NT2/D1 (cell line): Measurements from ENCODE around the gene TMEM156.

Source experiments
- DNase-seq: peaks from one replicate; pipeline ENCODE4 v3.0.0-alpha.2; 2011; ENCODE audit warnings: low read depth, low spot score
- H3K27me3 ChIP-seq: 2 replicates; pipeline ENCODE4 v1.6.0; 2011; ENCODE audit warnings: mild to moderate bottlenecking; ENCODE audit not compliant: insufficient read length, insufficient read depth
- H3K36me3 ChIP-seq: 2 replicates; pipeline ENCODE4 v1.6.1; 2011; ENCODE audit warnings: mild to moderate bottlenecking, low read length, mixed read lengths; ENCODE audit not compliant: insufficient read depth, insufficient read length
- H3K4me1 ChIP-seq: 2 replicates; pipeline ENCODE4 v1.5.1; 2011; ENCODE audit not compliant: insufficient read depth, insufficient read length
- H3K4me3 ChIP-seq: 2 replicates; pipeline ENCODE4 v1.5.1; 2011; ENCODE audit warnings: low read depth; ENCODE audit not compliant: insufficient read length
- H3K9ac ChIP-seq: 2 replicates; pipeline ENCODE4 v1.6.0; 2011; ENCODE audit warnings: low read depth; ENCODE audit not compliant: insufficient read length
- H3K9me3 ChIP-seq: 2 replicates; pipeline ENCODE4 v1.5.1; 2011; ENCODE audit warnings: mild to moderate bottlenecking, low read length; ENCODE audit not compliant: insufficient read depth
- SUZ12 ChIP-seq: IDR thresholded peaks from 2 replicates; pipeline ENCODE4 v1.6.1; 2011; ENCODE audit not compliant: insufficient read length, insufficient read depth; ENCODE audit errors: extremely low read depth
- YY1 ChIP-seq: IDR thresholded peaks from 2 replicates; pipeline ENCODE4 v1.6.1; 2011; ENCODE audit not compliant: insufficient read length, insufficient read depth
- ZNF274 ChIP-seq: IDR thresholded peaks from 2 replicates; pipeline ENCODE4 v1.6.1; 2011; ENCODE audit warnings: mild to moderate bottlenecking, low read depth, low read length

TMEM156 gene

DNA sequence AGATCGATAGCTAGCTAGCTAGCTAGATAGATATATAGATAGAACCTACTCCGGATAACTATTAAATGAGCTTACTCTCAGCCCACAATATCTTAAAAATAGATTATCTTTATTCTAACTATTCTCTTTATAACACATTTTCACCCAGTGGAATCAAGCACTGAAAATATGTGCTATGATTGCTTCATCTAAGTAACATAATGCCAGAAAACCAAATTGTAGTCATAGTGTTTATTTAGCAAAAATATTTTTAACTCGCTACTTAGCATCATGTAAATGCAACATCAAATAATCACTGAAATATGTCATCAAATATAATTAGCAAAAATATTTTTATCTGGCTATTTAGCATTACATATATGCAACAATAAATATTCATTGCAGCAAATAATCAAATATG lies 1.5 kb downstream of the TMEM156 start:
- H3K36me3 ChIP-seq, result no peaks in the 10 kb centered on the region
- no peaks in the 10 kb centered on the region for H3K4me1 ChIP-seq

DNA sequence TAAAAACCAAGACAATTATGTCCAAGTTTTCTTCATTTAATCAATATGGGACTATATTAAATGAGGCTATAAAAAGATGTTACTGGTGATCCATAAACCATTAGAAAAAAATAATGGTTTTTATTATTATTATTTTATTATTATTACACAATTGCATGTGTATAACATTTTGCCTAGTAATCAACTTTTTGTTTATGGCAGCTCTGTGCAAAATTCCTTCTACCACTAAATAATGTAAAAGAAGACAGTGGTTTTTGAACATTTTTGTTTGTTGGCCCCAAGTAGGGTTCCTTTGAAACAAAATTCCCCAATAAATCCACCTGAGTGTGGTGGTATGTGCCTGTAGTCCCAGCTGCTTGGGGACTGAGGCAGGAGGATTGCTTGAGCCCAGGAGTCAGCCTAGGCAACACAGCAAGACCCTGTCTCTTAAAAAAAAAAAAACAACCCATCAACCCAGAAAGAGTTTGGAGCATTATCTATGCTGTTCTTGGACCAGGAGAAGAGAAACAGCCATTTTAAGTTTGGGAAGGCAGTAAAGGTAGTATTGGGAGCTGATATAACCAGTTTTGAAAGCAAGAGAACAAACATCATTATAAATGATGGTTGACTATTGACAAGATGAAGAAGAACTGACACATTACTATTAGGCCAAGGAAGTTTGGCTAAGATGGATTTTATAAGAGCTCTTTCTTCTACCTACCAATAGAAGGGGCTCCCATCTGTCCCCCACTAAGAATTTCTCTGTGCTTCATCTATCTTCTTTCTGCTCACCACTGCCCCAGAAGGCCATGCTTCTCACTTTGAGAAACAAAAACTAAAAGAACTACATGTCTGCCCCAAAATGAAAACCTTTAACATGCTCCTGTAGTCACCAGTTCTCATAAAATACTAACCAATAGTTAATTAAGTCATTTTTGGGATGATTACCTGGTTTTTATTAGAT lies 2.2 kb downstream of the TMEM156 start:
- no peak overlapping the region for H3K9ac ChIP-seq
- H3K9me3 ChIP-seq, result no peaks in the 10 kb centered on the region
- no peaks in the 10 kb centered on the region for H3K36me3 ChIP-seq
- DNase-seq, result no peak
- TF ChIP-seq YY1 (no peak), SUZ12 (no peak), ZNF274 (no peak)
- no peaks in the 10 kb centered on the region for H3K27me3 ChIP-seq
- H3K4me1 ChIP-seq, result no peaks in the 10 kb centered on the region
- H3K4me3 ChIP-seq, result no peak overlapping the region

More for the DNA sequence above, 1.5 kb downstream of the TMEM156 start:
- DNase-seq, result no peak
- no peak overlapping the region for H3K4me3 ChIP-seq
- no peak overlapping the region for H3K9ac ChIP-seq
- H3K9me3 ChIP-seq, result no peaks in the 10 kb centered on the region
- TF ChIP-seq SUZ12 (no peak), YY1 (no peak)
- H3K27me3 ChIP-seq, result no peaks in the 10 kb centered on the region

DNA sequence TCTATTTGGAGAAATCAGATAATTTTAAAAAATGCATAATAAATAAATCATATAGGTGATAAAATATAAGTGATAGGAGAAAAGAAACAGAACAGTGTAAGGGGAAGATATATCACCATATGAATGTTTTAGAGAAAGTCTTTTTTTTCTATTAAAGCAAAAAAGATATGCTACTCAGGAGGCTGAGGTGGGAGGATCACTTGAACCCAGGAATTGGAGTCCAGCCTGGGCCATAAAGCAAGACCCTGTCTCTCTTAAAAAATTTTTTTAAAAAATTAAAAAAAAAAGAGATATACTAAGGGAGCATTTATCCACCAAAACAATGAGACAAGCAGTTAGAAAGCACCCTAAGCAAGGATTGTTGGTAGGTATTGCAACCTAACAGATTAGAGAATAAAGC lies 6.1 kb downstream of the TMEM156 start:
- TF ChIP-seq ZNF274 (no peak), YY1 (no peak), SUZ12 (no peak)
- H3K4me1 ChIP-seq, result no peaks in the 10 kb centered on the region
- H3K4me3 ChIP-seq, result no peak overlapping the region
- no peak overlapping the region for H3K9ac ChIP-seq
- no peaks in the 10 kb centered on the region for H3K9me3 ChIP-seq
- no peak for DNase-seq
- no peaks in the 10 kb centered on the region for H3K36me3 ChIP-seq
- no peaks in the 10 kb centered on the region for H3K27me3 ChIP-seq

DNA sequence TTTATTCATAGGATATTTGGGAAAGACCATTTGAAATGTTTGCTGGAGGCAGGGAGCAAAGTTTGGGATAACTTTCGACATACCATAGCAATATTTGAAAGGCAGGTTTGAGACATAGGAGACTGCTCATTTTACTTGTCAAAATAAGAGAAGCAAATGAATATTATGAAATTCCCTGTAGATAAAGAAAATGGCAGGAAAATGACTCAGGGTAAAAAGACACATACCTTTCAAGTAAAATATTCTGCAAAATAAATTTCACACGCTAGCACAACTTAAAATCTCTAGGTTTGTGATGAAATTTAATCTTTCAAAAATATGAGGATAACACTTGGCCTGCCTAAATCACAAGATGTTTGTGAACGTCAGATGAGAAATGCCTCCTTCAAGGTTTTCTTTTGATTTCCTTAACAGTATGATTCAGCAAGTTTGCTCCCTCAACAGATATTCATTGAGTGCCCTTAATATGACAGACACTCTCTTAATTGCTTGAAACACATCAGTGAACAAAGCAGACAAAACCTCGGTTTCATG lies 6.6 kb downstream of the TMEM156 start:
- TF ChIP-seq ZNF274 (no peak), SUZ12 (no peak), YY1 (no peak)
- Histone ChIP-seq H3K36me3 (no peaks in the 10 kb centered on the region), H3K4me1 (no peaks in the 10 kb centered on the region)

DNA sequence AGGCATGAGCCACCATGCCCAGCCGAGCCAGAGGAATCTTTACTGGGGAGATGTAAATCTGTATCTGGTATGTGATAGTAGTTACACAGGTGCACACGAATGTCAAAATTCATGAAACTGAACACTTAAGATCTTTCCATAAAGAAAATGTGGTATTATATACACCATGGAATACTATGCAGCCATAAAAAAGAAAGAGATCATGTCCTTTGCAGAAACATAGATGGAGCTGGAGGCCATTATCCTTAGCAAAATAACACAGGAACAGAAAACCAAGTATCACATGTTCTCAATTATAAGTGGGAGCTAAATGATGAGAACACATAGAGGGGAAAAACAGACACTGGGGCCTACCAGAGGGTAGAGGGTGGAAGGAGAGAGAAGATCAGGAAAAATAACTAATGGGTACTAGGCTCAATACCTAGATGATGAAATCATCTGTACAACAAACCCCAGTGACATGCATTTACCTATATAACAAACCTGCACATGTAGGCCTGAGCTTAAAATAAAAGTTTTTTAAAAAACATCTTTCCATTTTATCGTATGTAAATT lies 7.8 kb downstream of the TMEM156 start:
- H3K4me3 ChIP-seq, result no peak overlapping the region
- no peak for TF ChIP-seq SUZ12
- no peak for TF ChIP-seq YY1
- TF ChIP-seq ZNF274, result no peak
- H3K27me3 ChIP-seq, result no peaks in the 10 kb centered on the region
- no peaks in the 10 kb centered on the region for H3K4me1 ChIP-seq
- DNase-seq, result no peak
- no peaks in the 10 kb centered on the region for H3K36me3 ChIP-seq
- H3K9ac ChIP-seq, result no peak overlapping the region
- no peaks in the 10 kb centered on the region for H3K9me3 ChIP-seq

More for the DNA sequence above, 6.6 kb downstream of the TMEM156 start:
- no peak overlapping the region for H3K4me3 ChIP-seq
- no peaks in the 10 kb centered on the region for H3K27me3 ChIP-seq
- no peak for DNase-seq
- H3K9ac ChIP-seq, result no peak overlapping the region
- no peaks in the 10 kb centered on the region for H3K9me3 ChIP-seq

DNA sequence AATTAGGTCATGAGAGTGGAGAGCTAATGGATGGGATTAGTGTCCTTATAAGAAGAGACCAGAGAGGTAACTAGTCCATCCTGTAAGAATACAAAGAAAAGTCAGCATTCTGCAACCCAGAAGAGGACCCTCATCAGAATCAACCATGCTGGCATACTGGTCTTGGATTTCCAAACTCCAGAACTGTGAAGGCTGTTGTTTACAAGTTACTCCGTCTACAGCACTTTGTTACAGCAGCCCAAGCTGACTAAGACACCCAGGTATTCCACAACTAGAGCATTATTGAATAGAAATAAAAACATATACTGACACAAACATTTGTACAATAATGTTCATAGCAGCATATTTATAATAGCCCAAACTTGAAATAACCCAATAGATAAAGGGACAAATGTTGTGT lies 9.2 kb downstream of the TMEM156 start:
- TF ChIP-seq YY1, result no peak
- TF ChIP-seq ZNF274, result no peak
- no peak for TF ChIP-seq SUZ12
- H3K27me3 ChIP-seq, result no peaks in the 10 kb centered on the region
- no peak for DNase-seq
- H3K36me3 ChIP-seq, result no peaks in the 10 kb centered on the region
- no peak overlapping the region for H3K4me3 ChIP-seq
- H3K9me3 ChIP-seq, result no peaks in the 10 kb centered on the region
- no peak overlapping the region for H3K9ac ChIP-seq
- no peaks in the 10 kb centered on the region for H3K4me1 ChIP-seq

DNA sequence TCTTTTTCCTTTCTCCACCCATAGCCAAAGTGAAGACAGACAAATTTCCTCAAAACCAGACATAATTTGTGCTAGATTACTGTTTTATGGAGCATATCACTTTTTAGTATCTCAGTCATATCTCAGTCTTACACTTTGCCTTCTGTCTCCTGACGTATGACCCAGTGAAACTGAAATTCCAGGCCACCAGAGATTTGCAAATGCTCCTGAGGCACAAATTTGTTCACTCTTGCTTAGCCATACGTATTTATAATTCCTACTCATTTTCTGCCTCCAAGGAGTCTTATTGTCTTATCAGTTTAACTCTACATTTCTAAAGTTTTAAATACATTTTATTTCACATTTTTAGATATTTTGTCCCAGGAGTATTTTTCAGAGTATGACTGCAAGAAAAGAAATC lies 10.0 kb downstream of the TMEM156 start:
- H3K36me3 ChIP-seq, result no peaks in the 10 kb centered on the region
- TF ChIP-seq YY1, result no peak
- no peak for TF ChIP-seq ZNF274
- no peak for TF ChIP-seq SUZ12
- no peaks in the 10 kb centered on the region for H3K9me3 ChIP-seq

More for the DNA sequence above, 10.0 kb downstream of the TMEM156 start:
- Histone ChIP-seq H3K4me3 (no peak overlapping the region), H3K4me1 (no peaks in the 10 kb centered on the region), H3K27me3 (no peaks in the 10 kb centered on the region), H3K9ac (no peak overlapping the region)
- DNase-seq, result no peak
